GM19438 (cell line): ENCODE data around the gene BBX.

ENCODE experiments used
- ATAC-seq: cut with Tn5 transposase; IDR thresholded peaks from one replicate; pipeline ENCODE4 v1.9.1; 2021; ENCODE audit warnings: low read depth; ENCODE audit not compliant: unreplicated experiment

Gene BBX

DNA sequence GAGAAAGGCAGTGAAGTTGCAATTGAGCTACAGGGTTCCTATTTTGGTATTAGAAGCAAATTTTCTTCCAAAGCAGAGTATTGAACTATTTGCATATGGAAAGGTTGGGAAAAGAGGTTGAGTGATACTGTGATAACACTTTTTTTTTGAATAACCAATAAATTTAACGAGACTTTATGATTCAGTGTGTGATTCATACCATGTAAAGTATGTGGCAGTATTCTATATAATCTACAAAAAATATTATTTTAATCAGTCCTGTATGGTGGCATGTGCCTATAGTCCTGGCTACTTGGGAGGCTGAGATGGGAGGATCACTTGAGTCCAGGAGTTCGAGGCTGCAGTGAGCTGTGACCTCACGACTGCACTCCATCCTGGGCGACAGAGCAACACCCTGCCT is 206.9 kb downstream of the BBX start:
- no peak for ATAC-seq

DNA sequence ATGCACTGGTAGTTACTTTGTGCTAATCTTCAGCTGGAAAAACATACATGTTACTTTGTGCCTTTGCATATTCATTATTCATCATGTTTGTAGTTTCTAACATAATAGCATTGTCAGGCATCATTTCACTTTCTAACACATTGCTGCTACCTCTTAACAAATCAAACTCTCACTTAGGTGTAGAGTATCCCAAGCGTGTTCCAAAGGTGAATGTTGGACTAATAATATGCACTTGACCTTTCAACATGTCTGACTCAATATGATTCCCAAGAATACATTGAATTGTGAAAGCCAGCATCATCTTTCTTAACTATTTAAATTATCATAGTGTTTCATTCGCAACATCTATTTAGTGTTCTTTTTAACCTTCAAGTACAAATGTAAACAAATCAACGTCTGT is 211.6 kb downstream of the BBX start:
- ATAC-seq = no peak

DNA sequence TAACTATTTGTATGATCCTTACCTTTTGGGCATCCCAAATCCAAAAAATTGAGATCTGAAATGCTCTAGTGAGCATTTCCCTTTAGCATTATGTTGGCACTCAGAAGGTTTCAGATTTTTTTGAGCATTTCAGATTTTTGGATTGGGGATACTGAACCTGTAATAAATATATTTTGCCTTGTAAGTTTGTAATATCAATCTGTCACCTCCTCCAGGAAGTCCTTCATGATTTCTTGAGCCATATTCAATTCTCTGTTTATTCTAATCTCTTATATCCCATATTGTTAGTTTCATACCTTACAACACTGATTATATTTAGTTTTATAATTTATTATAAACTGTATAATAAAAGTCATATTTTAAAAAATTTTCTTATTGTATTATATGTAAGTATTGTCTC is 215.2 kb downstream of the BBX start:
- ATAC-seq = no peak

DNA sequence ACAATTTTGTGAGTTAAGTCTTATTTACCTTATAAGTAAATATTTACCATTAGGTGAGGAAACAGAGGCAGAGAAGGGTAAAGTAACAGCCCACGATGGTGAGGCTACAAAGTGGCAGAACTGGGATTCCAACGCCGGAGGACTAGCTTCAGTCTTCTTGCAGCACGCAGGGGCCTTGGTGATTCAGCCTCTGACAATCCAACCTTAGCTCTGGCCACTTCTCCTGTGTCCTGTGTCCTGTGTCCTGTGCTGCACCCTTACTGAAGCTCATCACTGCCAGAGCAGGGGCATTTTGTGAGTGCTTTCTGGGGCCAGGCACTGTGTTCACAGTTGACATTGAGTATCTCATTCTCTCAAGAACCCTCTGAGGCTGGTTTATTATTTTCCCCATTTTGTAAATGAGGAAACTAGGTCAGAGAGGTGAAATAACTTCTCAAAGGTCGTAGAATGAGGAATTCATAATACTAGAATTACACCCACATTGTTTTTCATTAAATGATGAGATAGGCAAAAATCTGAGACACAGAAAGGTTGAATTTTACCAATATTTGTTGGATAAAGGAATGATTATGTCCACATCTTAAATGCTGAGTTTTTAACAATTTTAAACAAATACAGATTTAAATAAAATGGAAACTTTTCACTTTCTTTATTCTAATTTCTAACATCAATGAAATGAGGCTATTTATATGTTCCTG is 215.9 kb downstream of the BBX start:
- no peak for ATAC-seq

- no peak for ATAC-seq
Observed at GRCh38 chr3:107739227-107739626, 216.5 kb downstream of the BBX start.

- no peak for ATAC-seq
Observed at GRCh38 chr3:107740992-107741896, 218.5 kb downstream of the BBX start.

GRCh38 chr3:107745354-107745753 is 222.6 kb downstream of the BBX start:
- no peak for ATAC-seq

- ATAC-seq = no peak
Observed at GRCh38 chr3:107752202-107752990, 229.6 kb downstream of the BBX start.

- no peak for ATAC-seq
Observed at GRCh38 chr3:107753494-107753893, 230.7 kb downstream of the BBX start.

GRCh38 chr3:107753976-107754375 is 231.2 kb downstream of the BBX start:
- ATAC-seq = no peak

DNA sequence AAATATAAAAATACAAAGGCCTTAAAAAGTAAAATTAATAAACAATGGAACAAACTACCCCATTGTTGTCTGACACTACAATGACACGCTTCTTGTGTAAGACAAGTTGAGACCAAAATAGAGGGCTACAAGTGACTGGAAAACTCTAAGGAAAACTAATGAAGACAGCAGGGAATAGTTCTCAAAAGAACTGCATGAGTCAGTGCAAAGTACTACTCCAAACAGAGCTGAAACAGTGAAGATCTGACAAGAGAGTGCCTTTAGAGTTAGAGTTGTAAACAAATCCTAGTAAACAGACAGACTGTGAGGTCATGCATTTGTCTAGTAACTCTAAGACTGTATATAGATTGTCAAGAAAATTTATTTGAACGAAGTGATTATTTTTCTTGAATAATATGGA is 233.9 kb downstream of the BBX start:
- ATAC-seq = no peak

- ATAC-seq = no peak
Observed at GRCh38 chr3:107757140-107757539, 234.4 kb downstream of the BBX start.

- ATAC-seq = no peak
Observed at GRCh38 chr3:107760144-107760543, 237.4 kb downstream of the BBX start.

GRCh38 chr3:107761391-107761790 is 238.6 kb downstream of the BBX start:
- ATAC-seq = no peak

GRCh38 chr3:107765524-107765923 is 242.8 kb downstream of the BBX start:
- no peak for ATAC-seq

GRCh38 chr3:107767897-107768605 is 245.3 kb downstream of the BBX start:
- no peak for ATAC-seq

DNA sequence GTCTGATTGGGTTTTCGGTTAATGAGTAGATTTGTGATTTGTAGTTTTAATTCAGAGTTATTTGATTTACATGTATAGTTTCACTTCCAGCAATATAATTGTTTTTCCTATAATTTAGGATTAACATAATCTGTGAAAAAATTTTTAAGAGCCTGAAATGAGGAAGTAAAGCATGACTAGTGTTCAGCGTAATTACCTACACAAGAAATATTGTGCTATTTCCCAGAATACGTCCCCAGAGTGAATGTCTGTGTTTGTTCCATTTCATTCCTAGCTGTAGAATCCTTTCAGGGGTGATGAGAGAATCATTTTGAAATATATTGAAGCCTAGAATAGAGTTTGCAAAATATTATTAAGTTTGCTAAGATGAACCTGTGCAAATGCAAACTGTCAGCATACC is 247.1 kb downstream of the BBX start:
- no peak for ATAC-seq

- no peak for ATAC-seq
Observed at GRCh38 chr3:107772016-107772415, 249.3 kb downstream of the BBX start.

- ATAC-seq = no peak
Observed at GRCh38 chr3:107775974-107776373, 253.2 kb downstream of the BBX start.

- ATAC-seq = no peak
Observed at GRCh38 chr3:107781253-107781652, 258.5 kb downstream of the BBX start.

GRCh38 chr3:107782054-107782453 is 259.3 kb downstream of the BBX start:
- no peak for ATAC-seq
